Measurements from ENCODE around the gene HTRA1.

- TF ChIP-seq POLR2AphosphoS5 (IDR thresholded peaks at IDR 0.05; ENCODE audit: low read length) (no peak), DPF2 (IDR thresholded peaks at IDR 0.05) (no peak), NR2C2 (IDR thresholded peaks at IDR 0.05; ENCODE audit: borderline replicate concordance, control insufficient read depth, insufficient read length, low read depth) (no peak), USF1 (IDR thresholded peaks at IDR 0.05; ENCODE audit: borderline replicate concordance, extremely low read length, insufficient read depth, low read depth, low read length) (no peak), ZZZ3 (IDR thresholded peaks at IDR 0.05; ENCODE audit: control insufficient read depth, insufficient read length, low read depth) (no peak), MXI1 (IDR thresholded peaks at IDR 0.05; ENCODE audit: low read depth, low read length) (no peak), RFX5 (IDR thresholded peaks at IDR 0.05; ENCODE audit: low read depth, low read length) (no peak)
- TF ChIP-seq, protein P1, sequence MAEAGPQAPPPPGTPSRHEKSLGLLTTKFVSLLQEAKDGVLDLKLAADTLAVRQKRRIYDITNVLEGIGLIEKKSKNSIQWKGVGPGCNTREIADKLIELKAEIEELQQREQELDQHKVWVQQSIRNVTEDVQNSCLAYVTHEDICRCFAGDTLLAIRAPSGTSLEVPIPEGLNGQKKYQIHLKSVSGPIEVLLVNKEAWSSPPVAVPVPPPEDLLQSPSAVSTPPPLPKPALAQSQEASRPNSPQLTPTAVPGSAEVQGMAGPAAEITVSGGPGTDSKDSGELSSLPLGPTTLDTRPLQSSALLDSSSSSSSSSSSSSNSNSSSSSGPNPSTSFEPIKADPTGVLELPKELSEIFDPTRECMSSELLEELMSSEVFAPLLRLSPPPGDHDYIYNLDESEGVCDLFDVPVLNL (IDR thresholded peaks at IDR 0.05; ENCODE audit: low read depth, low read length) = no peak
These were observed 48.0 kb upstream of the HTRA1 start for GRCh38 chr10:122413327-122413726.

Data from GM12878 (cell line).